ENCODE results near the gene ZP1. TPM values are rescaled to one million over a fixed set of nuclear protein-coding genes. Genes with fewer than 3 reads are reported as not detected.

The ZP1 gene
- total and polyA plus RNA-seq, 10 of the 15 experiments (the other 5 are each of a cell fraction or from before 2014, with no cell fraction given): not detected

DNA sequence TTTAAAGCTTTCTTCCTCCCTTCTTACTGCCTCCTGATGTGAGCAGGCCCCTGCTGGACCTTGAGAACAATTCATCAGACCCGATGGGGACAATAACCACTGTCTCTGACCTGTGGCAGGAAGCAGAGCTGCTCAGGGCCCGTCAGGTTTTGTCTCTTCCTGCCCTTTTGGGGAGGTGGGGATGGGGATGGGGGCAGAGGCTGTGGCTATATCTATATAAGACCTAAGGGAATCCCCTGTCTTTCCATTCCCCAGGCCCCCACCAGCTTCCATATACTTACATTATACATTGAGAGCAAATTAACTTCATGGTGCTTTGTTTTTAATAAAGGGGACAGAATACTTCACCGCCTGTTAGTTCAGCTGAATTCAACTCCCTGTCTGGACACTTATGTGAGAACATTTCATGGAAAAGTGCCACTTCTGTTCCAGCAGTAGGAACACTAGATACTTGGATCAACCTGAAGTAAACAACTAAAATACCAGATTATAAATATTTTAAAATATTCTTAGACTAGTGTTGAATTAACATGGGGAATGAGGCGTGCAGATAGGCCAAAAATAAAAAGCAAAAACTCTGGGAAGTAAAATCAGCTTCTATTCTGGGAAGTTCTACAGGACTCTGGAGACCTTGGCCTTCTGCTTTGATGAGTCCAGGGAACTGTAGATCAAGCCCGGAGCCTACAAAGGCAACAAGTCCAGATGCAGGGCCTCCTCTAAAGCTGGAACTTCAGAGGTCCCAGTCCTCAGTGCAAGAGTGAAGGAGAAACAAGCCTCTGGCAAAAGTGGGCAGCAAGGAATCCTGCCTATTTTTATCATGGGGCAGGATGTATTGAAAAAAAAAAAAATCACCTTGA lies 11.1 kb downstream of the ZP1 start (continued):
- TF ChIP-seq, protein P1, sequence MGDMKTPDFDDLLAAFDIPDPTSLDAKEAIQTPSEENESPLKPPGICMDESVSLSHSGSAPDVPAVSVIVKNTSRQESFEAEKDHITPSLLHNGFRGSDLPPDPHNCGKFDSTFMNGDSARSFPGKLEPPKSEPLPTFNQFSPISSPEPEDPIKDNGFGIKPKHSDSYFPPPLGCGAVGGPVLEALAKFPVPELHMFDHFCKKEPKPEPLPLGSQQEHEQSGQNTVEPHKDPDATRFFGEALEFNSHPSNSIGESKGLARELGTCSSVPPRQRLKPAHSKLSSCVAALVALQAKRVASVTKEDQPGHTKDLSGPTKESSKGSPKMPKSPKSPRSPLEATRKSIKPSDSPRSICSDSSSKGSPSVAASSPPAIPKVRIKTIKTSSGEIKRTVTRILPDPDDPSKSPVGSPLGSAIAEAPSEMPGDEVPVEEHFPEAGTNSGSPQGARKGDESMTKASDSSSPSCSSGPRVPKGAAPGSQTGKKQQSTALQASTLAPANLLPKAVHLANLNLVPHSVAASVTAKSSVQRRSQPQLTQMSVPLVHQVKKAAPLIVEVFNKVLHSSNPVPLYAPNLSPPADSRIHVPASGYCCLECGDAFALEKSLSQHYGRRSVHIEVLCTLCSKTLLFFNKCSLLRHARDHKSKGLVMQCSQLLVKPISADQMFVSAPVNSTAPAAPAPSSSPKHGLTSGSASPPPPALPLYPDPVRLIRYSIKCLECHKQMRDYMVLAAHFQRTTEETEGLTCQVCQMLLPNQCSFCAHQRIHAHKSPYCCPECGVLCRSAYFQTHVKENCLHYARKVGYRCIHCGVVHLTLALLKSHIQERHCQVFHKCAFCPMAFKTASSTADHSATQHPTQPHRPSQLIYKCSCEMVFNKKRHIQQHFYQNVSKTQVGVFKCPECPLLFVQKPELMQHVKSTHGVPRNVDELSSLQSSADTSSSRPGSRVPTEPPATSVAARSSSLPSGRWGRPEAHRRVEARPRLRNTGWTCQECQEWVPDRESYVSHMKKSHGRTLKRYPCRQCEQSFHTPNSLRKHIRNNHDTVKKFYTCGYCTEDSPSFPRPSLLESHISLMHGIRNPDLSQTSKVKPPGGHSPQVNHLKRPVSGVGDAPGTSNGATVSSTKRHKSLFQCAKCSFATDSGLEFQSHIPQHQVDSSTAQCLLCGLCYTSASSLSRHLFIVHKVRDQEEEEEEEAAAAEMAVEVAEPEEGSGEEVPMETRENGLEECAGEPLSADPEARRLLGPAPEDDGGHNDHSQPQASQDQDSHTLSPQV (IDR thresholded peaks at IDR 0.05): no peak

DNA sequence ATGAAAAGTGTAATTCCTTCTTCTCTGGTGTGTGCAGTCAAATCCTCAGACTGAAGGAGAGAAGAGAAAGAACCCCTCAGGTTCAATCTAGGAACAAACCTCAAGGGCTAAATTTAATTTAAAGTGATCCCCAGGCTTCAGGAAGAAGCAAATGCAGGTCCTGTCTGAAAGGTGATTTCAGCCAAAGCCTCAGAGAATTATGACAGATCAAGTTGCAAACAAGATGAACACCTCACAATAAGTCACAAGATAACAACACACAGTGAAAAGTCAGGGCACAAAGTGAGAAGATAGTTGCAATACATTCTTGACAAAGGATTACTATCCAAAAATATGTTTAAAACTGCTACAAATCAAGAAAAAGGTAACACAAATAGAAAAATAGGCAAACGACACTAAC lies 11.8 kb downstream of the ZP1 start:
- H2AFZ ChIP-seq (ENCODE audit: control insufficient read depth, low read depth, low read length): no peak overlapping the region
- no TSS peak for BruUV-seq (replicated peaks)
- ChIA-PET POLR2A (no interaction called here), RAD21 (ENCODE audit: unreplicated experiment) (no interaction called here), CTCF (no interaction called here), SMC1A (ENCODE audit: uncharacterized antibody, unreplicated experiment) (no interaction called here)
- H4K20me1 ChIP-seq (ENCODE audit: control insufficient read depth, insufficient read depth): no peaks in the 10 kb centered on the region; the same call in 1 of the 2 replicates
- no peak overlapping the region for H3K4me3 ChIP-seq
- H3K27me3 ChIP-seq (replicated peaks in 1 of 2; ENCODE audit: control insufficient read depth in 2 of 2, insufficient read depth in 2 of 2, low read length in 1 of 2): no peaks in the 10 kb centered on the region
- FAIRE-seq (no peak), ATAC-seq (no peak), DNase-seq (ENCODE audit: low read depth, low spot score) (no peak)
- H3K9ac ChIP-seq (ENCODE audit: control insufficient read depth, insufficient read depth, low read length): no peak overlapping the region
- no peaks in the 10 kb centered on the region for H3K9me3 ChIP-seq (replicated peaks; ENCODE audit: control insufficient read depth, insufficient read depth, low read length)
- H3K4me1 ChIP-seq (ENCODE audit: control insufficient read depth, insufficient read depth, low read length): no peaks in the 10 kb centered on the region
- no peaks in the 10 kb centered on the region for H3K79me2 ChIP-seq (ENCODE audit: control insufficient read depth, insufficient read depth, low read length)
- WGBS (ENCODE audit: insufficient coverage, insufficient replicate concordance, low lambda C conversion rate, missing lambda C conversion rate): 94% methylated on average over 1 of the region's 1 CpG
- H3K36me3 ChIP-seq (ENCODE audit: control insufficient read depth in 2 of 2, insufficient read depth in 2 of 2, low read length in 1 of 2): peaks cover 0 to 5% of the 10 kb centered on the region in 2 experiments; a peak in 3 of 4 replicates
- intact Hi-C loops (cut with micrococcal nuclease; ENCODE audit: unreplicated experiment): no loop called here
- no peak overlapping the region for H3K4me2 ChIP-seq (ENCODE audit: control insufficient read depth, insufficient read depth)
- no peak overlapping the region for H3K27ac ChIP-seq (ENCODE audit: control insufficient read depth, insufficient read depth)
- TF ChIP-seq, protein P2, sequence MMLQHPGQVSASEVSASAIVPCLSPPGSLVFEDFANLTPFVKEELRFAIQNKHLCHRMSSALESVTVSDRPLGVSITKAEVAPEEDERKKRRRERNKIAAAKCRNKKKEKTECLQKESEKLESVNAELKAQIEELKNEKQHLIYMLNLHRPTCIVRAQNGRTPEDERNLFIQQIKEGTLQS (IDR thresholded peaks at IDR 0.05; ENCODE audit: borderline replicate concordance, extremely low read depth, low read depth, low read length): no peak
- TF ChIP-seq STAT3 (IDR thresholded peaks at IDR 0.05; ENCODE audit: low read depth, low read length) (no peak), HDAC6 (IDR thresholded peaks at IDR 0.05; ENCODE audit: unreplicated experiment) (no peak)
- TF ChIP-seq, protein P3, sequence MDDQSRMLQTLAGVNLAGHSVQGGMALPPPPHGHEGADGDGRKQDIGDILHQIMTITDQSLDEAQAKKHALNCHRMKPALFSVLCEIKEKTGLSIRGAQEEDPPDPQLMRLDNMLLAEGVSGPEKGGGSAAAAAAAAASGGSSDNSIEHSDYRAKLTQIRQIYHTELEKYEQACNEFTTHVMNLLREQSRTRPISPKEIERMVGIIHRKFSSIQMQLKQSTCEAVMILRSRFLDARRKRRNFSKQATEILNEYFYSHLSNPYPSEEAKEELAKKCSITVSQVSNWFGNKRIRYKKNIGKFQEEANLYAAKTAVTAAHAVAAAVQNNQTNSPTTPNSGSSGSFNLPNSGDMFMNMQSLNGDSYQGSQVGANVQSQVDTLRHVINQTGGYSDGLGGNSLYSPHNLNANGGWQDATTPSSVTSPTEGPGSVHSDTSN (IDR thresholded peaks at IDR 0.05; ENCODE audit: insufficient replicate concordance, low read depth, low read length): no peak
- in situ Hi-C loops (cut with MboI): no loop called here
